C1 segment of cervical spinal cord (tissue), 14 donors: ENCODE measurements around the gene TMEM74B.
"Not testable (repeated sequence)": the region's sequence is repeated elsewhere in the genome, so short reads cannot be mapped to it uniquely, and the experiment has no call there.

Experiments
- DNase-seq, 14 donors: peaks; one replicate each; lab custom pipeline; 2025; lab: John Stamatoyannopoulos, UW

Gene TMEM74B

GRCh38 chr20:1180949-1181348, 3.8 kb downstream of the TMEM74B start:
- DNase-seq: no peak

- DNase-seq: no peak
These were observed 6.2 kb downstream of the TMEM74B start for GRCh38 chr20:1178623-1179022.

GRCh38 chr20:1178103-1178502, 6.7 kb downstream of the TMEM74B start:
- DNase-seq: no peak

- DNase-seq: no peak
These were observed 7.1 kb downstream of the TMEM74B start for GRCh38 chr20:1177680-1178079.

GRCh38 chr20:1174787-1175186, 10.0 kb downstream of the TMEM74B start:
- DNase-seq: no peak

GRCh38 chr20:1173698-1174097, 11.1 kb downstream of the TMEM74B start:
- no peak for DNase-seq

GRCh38 chr20:1171461-1172093, 13.2 kb downstream of the TMEM74B start:
- DNase-seq: no peak

GRCh38 chr20:1169224-1169623, 15.6 kb downstream of the TMEM74B start:
- no peak for DNase-seq

GRCh38 chr20:1166948-1167720, 17.6 kb downstream of the TMEM74B start:
- DNase-seq: no peak

- no peak for DNase-seq
These were observed 18.8 kb downstream of the TMEM74B start for GRCh38 chr20:1165941-1166340.

- no peak for DNase-seq
These were observed 19.3 kb downstream of the TMEM74B start for GRCh38 chr20:1165521-1165920.

GRCh38 chr20:1164871-1165270, 19.9 kb downstream of the TMEM74B start:
- DNase-seq: no peak

- no peak for DNase-seq
These were observed 21.1 kb downstream of the TMEM74B start for GRCh38 chr20:1163653-1164052.

- DNase-seq: no peak
These were observed 21.7 kb downstream of the TMEM74B start for GRCh38 chr20:1163105-1163504.

GRCh38 chr20:1160991-1161390, 23.8 kb downstream of the TMEM74B start:
- DNase-seq: no peak

- DNase-seq: no peak
These were observed 24.3 kb downstream of the TMEM74B start for GRCh38 chr20:1160496-1160895.

GRCh38 chr20:1155342-1155741, 29.4 kb downstream of the TMEM74B start:
- DNase-seq: no peak

GRCh38 chr20:1154691-1155090, 30.1 kb downstream of the TMEM74B start:
- no peak for DNase-seq

GRCh38 chr20:1154226-1154625, 30.6 kb downstream of the TMEM74B start:
- no peak for DNase-seq

GRCh38 chr20:1150968-1151367, 33.8 kb downstream of the TMEM74B start:
- no peak for DNase-seq

GRCh38 chr20:1150218-1150617, 34.6 kb downstream of the TMEM74B start:
- DNase-seq: no peak

GRCh38 chr20:1149812-1150211, 35.0 kb downstream of the TMEM74B start:
- DNase-seq: not testable (repeated sequence)

- DNase-seq: no peak
These were observed 37.8 kb downstream of the TMEM74B start for GRCh38 chr20:1146957-1147356.
